B cell (primary cell): ENCODE data around the gene RRAS. TPM values are rescaled to one million over a fixed set of nuclear protein-coding genes. Genes with fewer than 3 reads are reported as not detected.

Experiments
- ATAC-seq: fragments of 200-7000 bp; cut with Tn5 transposase; one replicate; pipeline ENCODE4 v1.10.0; 2021; ENCODE audit warnings: low read depth, mild to moderate bottlenecking, moderate number of reproducible peaks, moderate library complexity
- CTCF ChIA-PET: fragments of 350-600 bp; sonication (Branson Sonifier 250); formaldehyde crosslinking; loops from one replicate; lab custom pipeline; 2021; ENCODE audit warnings: antibody characterized with exemption, inconsistent platforms; lab: Charles Lee
- POLR2A ChIA-PET: fragments of 350-600 bp; sonication (Branson Sonifier 250); formaldehyde crosslinking; loops from one replicate; lab custom pipeline; 2021; ENCODE audit warnings: antibody characterized with exemption; lab: Charles Lee
- DNase-seq: peaks from one replicate; pipeline ENCODE4 v3.0.0; 2013
- H2AFZ ChIP-seq: 2 replicates; pipeline ENCODE4 v1.6.1; 2012; ENCODE audit warnings: mild to moderate bottlenecking, low read depth, low read length; ENCODE audit not compliant: insufficient read depth, poor library complexity, severe bottlenecking
- H3K27ac ChIP-seq, 2 donors: 1 replicate in 1 of 2; 2 replicates in 1 of 2; pipeline ENCODE4 v1.5.1; 2012 to 2013; ENCODE audit warnings: low read length in 2 of 2, mild to moderate bottlenecking in 2 of 2, moderate library complexity in 1 of 2
- H3K27me3 ChIP-seq, 4 experiments: fragments of 200-600 bp in 1 of 4; sonication (generic) in 1 of 4; replicated peaks in 1 of 4; 1 replicate in 2 of 4; 2 replicates in 2 of 4; pipeline versions ENCODE4 v1.6.1 to v1.7.0; 2013 to 2016; ENCODE audit warnings: low read length in 3 of 4, mild to moderate bottlenecking in 2 of 4, mixed read lengths in 1 of 4, moderate library complexity in 1 of 4; ENCODE audit not compliant: insufficient read depth in 4 of 4, control insufficient read depth in 3 of 4; ENCODE audit errors: control extremely low read depth in 1 of 4
- H3K36me3 ChIP-seq, 2 experiments: replicated peaks in 1 of 2; 1 replicate in 1 of 2; 2 replicates in 1 of 2; pipeline versions ENCODE4 v1.6.1 to v1.7.1; 2013; ENCODE audit warnings: low read length in 1 of 2; ENCODE audit not compliant: insufficient read depth in 2 of 2, control insufficient read depth in 1 of 2; ENCODE audit errors: control extremely low read depth in 1 of 2, extremely low read depth in 1 of 2
- H3K4me1 ChIP-seq, 2 donors: fragments of 200-600 bp in 1 of 2; sonication (generic) in 1 of 2; 1 replicate in 1 of 2; 2 replicates in 1 of 2; pipeline versions ENCODE4 v1.5.1 to v1.6.1; 2013 to 2017; ENCODE audit warnings: low read length in 2 of 2; ENCODE audit not compliant: control insufficient read depth in 2 of 2, insufficient read depth in 2 of 2
- H3K4me2 ChIP-seq: replicated peaks from 2 replicates; pipeline ENCODE3; 2012; ENCODE audit warnings: mild to moderate bottlenecking, low read depth, low read length; ENCODE audit not compliant: poor library complexity, severe bottlenecking
- H3K4me3 ChIP-seq, 5 experiments: fragments of 200-600 bp in 1 of 5; sonication (generic) in 1 of 5; 1 replicate in 3 of 5; 2 replicates in 2 of 5; pipeline versions ENCODE4 v1.5.1 to v1.7.0; 2011 to 2016; ENCODE audit warnings: low read length in 4 of 5, mild to moderate bottlenecking in 4 of 5, low read depth in 2 of 5, control low read depth in 1 of 5, moderate library complexity in 1 of 5; ENCODE audit not compliant: insufficient read depth in 1 of 5; ENCODE audit errors: control extremely low read depth in 1 of 5, extremely low read depth in 1 of 5
- H3K79me2 ChIP-seq: fragments of 200-600 bp; sonication (generic); one replicate; pipeline ENCODE4 v1.6.0; 2016; ENCODE audit warnings: low read length; ENCODE audit not compliant: control insufficient read depth, insufficient read depth
- H3K9ac ChIP-seq: fragments of 200-600 bp; sonication (generic); 2 replicates; pipeline ENCODE4 v1.6.1; 2017; ENCODE audit warnings: mild to moderate bottlenecking, low read length, moderate library complexity
- H3K9me3 ChIP-seq, 3 donors: one replicate each; pipeline versions ENCODE4 v1.6.1 to v1.7.1; 2013; ENCODE audit warnings: low read length in 2 of 3; ENCODE audit not compliant: control insufficient read depth in 2 of 3, insufficient read depth in 1 of 3; ENCODE audit errors: control extremely low read depth in 1 of 3
- H4K20me1 ChIP-seq: 2 replicates; pipeline ENCODE4 v1.6.0; 2012; ENCODE audit warnings: mild to moderate bottlenecking, low read length; ENCODE audit not compliant: insufficient read depth, control insufficient read depth, poor library complexity, severe bottlenecking
- H3K27ac Mint-ChIP-seq: one replicate; pipeline ENCODE4 v1.8.0; 2021; ENCODE audit warnings: mixed read lengths
- H3K27me3 Mint-ChIP-seq: one replicate; pipeline ENCODE4 v1.8.0; 2021; ENCODE audit warnings: mixed read lengths
- H3K4me1 Mint-ChIP-seq: one replicate; pipeline ENCODE4 v1.8.0; 2021; ENCODE audit warnings: mixed read lengths
- H3K4me3 Mint-ChIP-seq: one replicate; pipeline ENCODE4 v1.8.0; 2021; ENCODE audit warnings: mixed read lengths
- H3K9me3 Mint-ChIP-seq: one replicate; pipeline ENCODE4 v1.8.0; 2022; ENCODE audit warnings: mixed read lengths; ENCODE audit not compliant: insufficient read depth
- EZH2 ChIP-seq: IDR thresholded peaks from 2 replicates; pipeline ENCODE4 v1.6.1; 2012; ENCODE audit warnings: borderline replicate concordance, low read depth, mild to moderate bottlenecking, moderate library complexity, low read length; ENCODE audit not compliant: insufficient read depth, poor library complexity, severe bottlenecking
- WGBS: methylation state at CpG from one replicate; pipeline ENCODE4 v1.1.5; 2013; ENCODE audit warnings: missing lambda C conversion rate; ENCODE audit not compliant: insufficient coverage; 5-methylcytosine and 5-hydroxymethylcytosine counted together
- intact Hi-C: fragments of 100-400 bp; cut with micrococcal nuclease; formaldehyde crosslinking; loops from one replicate; pipeline ENCODE4 v1.10.0; 2022
- polyA plus RNA-seq: library from polyadenylated mRNA; depleted of rRNA; stranded (reverse); fragments of >200 nt; gene quantifications from 2 replicates; pipeline ENCODE4 v1.2.3, GENCODE V29; 2012
- total RNA-seq, 2 donors: library from RNA; stranded (reverse); fragments of 120-200 nt in 1 of 2; gene quantifications; 1 replicate in 1 of 2; 2 replicates in 1 of 2; pipeline versions ENCODE4 v1.2.3 to v1.2.4, GENCODE V29; 2013 to 2022
- TF ChIP-seq, protein P1 (sequence below): fragments of 200-600 bp; IDR thresholded peaks from one replicate; pipeline ENCODE4 v1.8.0; 2022; ENCODE audit warnings: antibody characterized with exemption, mild to moderate bottlenecking

The RRAS gene
- total and polyA plus RNA-seq, 2 donors (not counting 1 experiment from before 2014, with no cell fraction given), result 5.6 to 21.0 TPM

DNA sequence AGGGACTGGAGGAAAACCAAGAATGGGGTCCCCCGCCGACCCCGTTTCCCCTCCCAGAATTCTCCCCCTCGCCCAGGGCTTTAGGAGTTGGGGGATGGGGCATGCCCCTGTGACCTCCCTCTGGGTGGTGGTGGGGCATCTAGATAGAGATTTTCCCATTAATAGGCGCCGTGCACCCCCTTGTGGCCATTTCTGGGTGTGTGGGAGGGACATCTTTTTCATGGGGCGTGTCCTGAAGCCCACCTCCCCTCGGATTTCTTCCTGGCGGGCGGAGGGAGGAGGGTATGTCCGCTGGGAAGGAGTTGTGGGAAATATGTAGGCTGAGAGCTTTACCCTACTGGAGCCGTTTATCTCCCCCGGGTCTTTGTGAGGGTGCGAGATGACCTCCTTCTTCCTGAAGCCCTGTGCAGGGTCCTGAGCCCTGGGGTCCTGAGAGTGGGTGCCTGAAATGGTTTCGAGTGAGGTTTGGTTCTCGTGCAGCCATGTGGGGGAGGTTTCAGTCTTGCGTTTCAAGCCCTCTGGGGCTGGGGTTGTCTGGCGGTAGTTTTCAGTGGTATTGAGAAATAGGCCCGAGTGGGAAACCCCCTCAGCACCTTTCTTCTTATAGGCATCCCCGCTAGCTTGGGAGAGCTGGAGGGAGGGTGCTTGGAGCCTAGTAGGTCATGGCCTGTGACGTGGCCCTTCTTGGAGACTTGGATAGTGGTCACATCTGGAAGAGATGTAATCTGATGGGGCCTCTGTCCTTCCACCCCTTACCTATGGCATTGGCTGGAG, 38.1 kb upstream of the RRAS start:
- Mint-ChIP-seq H3K27me3 (no peaks in the 10 kb centered on the region), H3K9me3 (no peaks in the 10 kb centered on the region), H3K4me3 (peak overlapping the region; percentile 85), H3K27ac (peak overlapping the region; percentile 92), H3K4me1 (peaks cover 58% of the 10 kb centered on the region)
- Histone ChIP-seq H3K4me2 (peak overlapping the region; percentile 87), H2AFZ (peak overlapping the region; percentile 81), H4K20me1 (peaks cover 55% of the 10 kb centered on the region), H3K4me1 (peaks cover 36 to 66% of the 10 kb centered on the region in 2 donors), H3K9me3 (peaks cover 0 to 5% (median 0%) of the 10 kb centered on the region in 3 donors), H3K27ac (peak overlapping the region; percentile 93 to 98), H3K4me3 (peak overlapping the region; percentile 28 to 98 (median 97)), H3K36me3 (peaks cover 0 to 24% of the 10 kb centered on the region in 2 experiments), H3K27me3 (no peaks in the 10 kb centered on the region), H3K9ac (peak overlapping the region; percentile 92), H3K79me2 (peaks cover 52% of the 10 kb centered on the region)
- CTCF ChIA-PET, result interaction anchor here (0.6 to 6.5 kb wide), 20 partner anchors 10 to 1086 kb away, joined by 3 to 50 read pairs (median 4); partner anchors contain the start of genes ADM5, BCL2L12, FLT3LG and IRF3
- POLR2A ChIA-PET, result interaction anchor here (0.6 to 6.7 kb wide), 6 partner anchors 13 to 198 kb away, joined by 3 to 53 read pairs (median 8); partner anchors contain the start of genes RRAS and SCAF1
- 3% methylated on average over 14 of the region's 21 CpGs for WGBS
- intact Hi-C loops, result loop anchor here (1.0 to 10.0 kb wide), 6 partner anchors 38 to 563 kb away; partner anchors contain the start of genes C19orf73, FLT3LG, FUZ and LIN7B
- DNase-seq (peak; percentile 87), ATAC-seq (no peak)
- TF ChIP-seq EZH2, result no peak
- TF ChIP-seq, protein P1, sequence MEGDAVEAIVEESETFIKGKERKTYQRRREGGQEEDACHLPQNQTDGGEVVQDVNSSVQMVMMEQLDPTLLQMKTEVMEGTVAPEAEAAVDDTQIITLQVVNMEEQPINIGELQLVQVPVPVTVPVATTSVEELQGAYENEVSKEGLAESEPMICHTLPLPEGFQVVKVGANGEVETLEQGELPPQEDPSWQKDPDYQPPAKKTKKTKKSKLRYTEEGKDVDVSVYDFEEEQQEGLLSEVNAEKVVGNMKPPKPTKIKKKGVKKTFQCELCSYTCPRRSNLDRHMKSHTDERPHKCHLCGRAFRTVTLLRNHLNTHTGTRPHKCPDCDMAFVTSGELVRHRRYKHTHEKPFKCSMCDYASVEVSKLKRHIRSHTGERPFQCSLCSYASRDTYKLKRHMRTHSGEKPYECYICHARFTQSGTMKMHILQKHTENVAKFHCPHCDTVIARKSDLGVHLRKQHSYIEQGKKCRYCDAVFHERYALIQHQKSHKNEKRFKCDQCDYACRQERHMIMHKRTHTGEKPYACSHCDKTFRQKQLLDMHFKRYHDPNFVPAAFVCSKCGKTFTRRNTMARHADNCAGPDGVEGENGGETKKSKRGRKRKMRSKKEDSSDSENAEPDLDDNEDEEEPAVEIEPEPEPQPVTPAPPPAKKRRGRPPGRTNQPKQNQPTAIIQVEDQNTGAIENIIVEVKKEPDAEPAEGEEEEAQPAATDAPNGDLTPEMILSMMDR, result peak; percentile 76
